Neutrophil (primary cell): ENCODE measurements around the gene CC2D1A.

Source experiments
- H3K27ac ChIP-seq: fragments of 200-600 bp; sonication (generic); 2 replicates; pipeline ENCODE4 v1.5.1; 2016; ENCODE audit warnings: mild to moderate bottlenecking, moderate library complexity
- H3K27me3 ChIP-seq: fragments of 200-600 bp; sonication (generic); 2 replicates; pipeline ENCODE4 v1.6.0; 2016; ENCODE audit warnings: mild to moderate bottlenecking
- H3K36me3 ChIP-seq: fragments of 200-600 bp; sonication (generic); 2 replicates; pipeline ENCODE4 v1.5.1; 2017
- H3K4me1 ChIP-seq, 2 experiments: fragments of 200-600 bp in 1 of 2; sonication (generic) in 1 of 2; 1 replicate in 1 of 2; 2 replicates in 1 of 2; pipeline versions ENCODE4 v1.5.1 to v1.6.1; 2013 to 2016; ENCODE audit warnings: low read depth in 1 of 2, low read length in 1 of 2, mild to moderate bottlenecking in 1 of 2, moderate library complexity in 1 of 2; ENCODE audit not compliant: control insufficient read depth in 1 of 2, insufficient read depth in 1 of 2
- H3K4me3 ChIP-seq, 2 experiments: fragments of 200-600 bp in 1 of 2; sonication (generic) in 1 of 2; 1 replicate in 1 of 2; 2 replicates in 1 of 2; pipeline ENCODE4 v1.5.1; 2013 to 2016; ENCODE audit warnings: low read depth in 1 of 2, low read length in 1 of 2, mild to moderate bottlenecking in 1 of 2, moderate library complexity in 1 of 2
- H3K9me3 ChIP-seq: fragments of 200-600 bp; sonication (generic); 2 replicates; pipeline ENCODE4 v1.5.1; 2016
- TF ChIP-seq, protein P1 (sequence below): fragments of 200-600 bp; sonication (generic); IDR thresholded peaks from 2 replicates; pipeline ENCODE4 v1.5.1; 2016; ENCODE audit warnings: antibody characterized with exemption

The CC2D1A gene

GRCh38 chr19:13880059-13881043 lies 25.6 kb upstream of the CC2D1A start:
- H3K27ac ChIP-seq, result peak overlapping the region; percentile 77
- H3K4me1 ChIP-seq, result peaks cover 35 to 36% of the 10 kb centered on the region in 2 experiments
- H3K4me3 ChIP-seq, result peak overlapping the region; percentile 41 to 49
- TF ChIP-seq, protein P1, sequence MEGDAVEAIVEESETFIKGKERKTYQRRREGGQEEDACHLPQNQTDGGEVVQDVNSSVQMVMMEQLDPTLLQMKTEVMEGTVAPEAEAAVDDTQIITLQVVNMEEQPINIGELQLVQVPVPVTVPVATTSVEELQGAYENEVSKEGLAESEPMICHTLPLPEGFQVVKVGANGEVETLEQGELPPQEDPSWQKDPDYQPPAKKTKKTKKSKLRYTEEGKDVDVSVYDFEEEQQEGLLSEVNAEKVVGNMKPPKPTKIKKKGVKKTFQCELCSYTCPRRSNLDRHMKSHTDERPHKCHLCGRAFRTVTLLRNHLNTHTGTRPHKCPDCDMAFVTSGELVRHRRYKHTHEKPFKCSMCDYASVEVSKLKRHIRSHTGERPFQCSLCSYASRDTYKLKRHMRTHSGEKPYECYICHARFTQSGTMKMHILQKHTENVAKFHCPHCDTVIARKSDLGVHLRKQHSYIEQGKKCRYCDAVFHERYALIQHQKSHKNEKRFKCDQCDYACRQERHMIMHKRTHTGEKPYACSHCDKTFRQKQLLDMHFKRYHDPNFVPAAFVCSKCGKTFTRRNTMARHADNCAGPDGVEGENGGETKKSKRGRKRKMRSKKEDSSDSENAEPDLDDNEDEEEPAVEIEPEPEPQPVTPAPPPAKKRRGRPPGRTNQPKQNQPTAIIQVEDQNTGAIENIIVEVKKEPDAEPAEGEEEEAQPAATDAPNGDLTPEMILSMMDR, result peak; percentile 99
- H3K36me3 ChIP-seq, result no peaks in the 10 kb centered on the region
- H3K9me3 ChIP-seq, result no peaks in the 10 kb centered on the region
- peaks cover 11% of the 10 kb centered on the region for H3K27me3 ChIP-seq

DNA sequence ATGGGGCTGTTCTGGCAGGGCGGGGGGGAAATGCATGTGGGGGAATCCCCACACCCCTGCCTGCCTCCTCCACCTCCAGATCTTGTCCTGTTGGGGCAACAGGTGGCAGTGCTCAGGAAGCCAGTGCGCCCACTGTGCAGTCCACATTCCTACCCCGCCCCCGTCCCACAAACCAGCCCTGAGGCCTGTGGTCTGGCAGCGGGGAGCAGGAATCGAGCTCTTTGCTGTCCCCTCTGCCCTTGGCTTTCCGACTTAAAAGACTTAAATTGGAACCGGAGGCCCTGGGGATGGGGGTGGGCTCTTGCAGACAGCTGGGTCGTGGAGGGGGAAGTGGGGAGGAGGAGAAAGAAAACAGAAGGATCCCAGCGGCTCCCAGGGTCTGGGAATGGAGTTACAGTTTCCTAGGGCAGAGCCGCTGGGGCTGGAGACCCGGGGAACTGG lies 24.7 kb upstream of the CC2D1A start:
- Histone ChIP-seq H3K27ac (peak overlapping the region; percentile 77), H3K36me3 (no peaks in the 10 kb centered on the region), H3K27me3 (peaks cover 19% of the 10 kb centered on the region), H3K4me1 (peaks cover 35 to 36% of the 10 kb centered on the region in 2 experiments), H3K4me3 (peak overlapping the region in 1 of 2 experiments; percentile 41), H3K9me3 (no peaks in the 10 kb centered on the region)
- TF ChIP-seq, protein P1, result no peak

GRCh38 chr19:13881692-13882418 lies 24.1 kb upstream of the CC2D1A start:
- Histone ChIP-seq H3K9me3 (no peaks in the 10 kb centered on the region), H3K27me3 (peaks cover 20% of the 10 kb centered on the region), H3K4me1 (peaks cover 35 to 36% of the 10 kb centered on the region in 2 experiments), H3K4me3 (peak overlapping the region in 1 of 2 experiments; percentile 41), H3K27ac (peak overlapping the region; percentile 77), H3K36me3 (no peaks in the 10 kb centered on the region)
- TF ChIP-seq, protein P1, result no peak

GRCh38 chr19:13882419-13882795 lies 23.6 kb upstream of the CC2D1A start:
- H3K36me3 ChIP-seq, result no peaks in the 10 kb centered on the region
- peaks cover 20% of the 10 kb centered on the region for H3K27me3 ChIP-seq
- peak overlapping the region; percentile 77 for H3K27ac ChIP-seq
- H3K9me3 ChIP-seq, result no peaks in the 10 kb centered on the region
- TF ChIP-seq, protein P1, result no peak
- no peak overlapping the region for H3K4me3 ChIP-seq
- peaks cover 35 to 36% of the 10 kb centered on the region in 2 experiments for H3K4me1 ChIP-seq

DNA sequence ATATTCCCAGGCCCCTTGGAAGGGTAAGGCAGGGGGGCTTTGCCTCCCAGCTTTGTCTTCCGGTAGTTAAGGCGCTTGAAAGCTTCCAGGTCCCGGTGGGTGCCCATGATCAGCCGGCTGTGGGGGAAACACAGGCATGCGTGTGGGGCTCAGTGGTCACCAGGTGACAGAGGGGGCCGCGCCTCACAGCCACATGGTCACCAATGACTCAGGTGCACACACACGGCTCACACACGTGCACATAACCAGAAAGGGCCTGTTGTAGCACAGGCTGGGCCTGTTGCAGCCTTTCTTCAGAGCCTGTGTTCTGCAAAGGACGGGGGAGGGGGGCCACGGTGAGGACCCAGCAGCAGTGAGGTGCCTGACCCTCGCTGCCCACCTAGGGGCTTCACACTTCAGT lies 23.2 kb upstream of the CC2D1A start:
- H3K4me3 ChIP-seq, result no peak overlapping the region
- no peaks in the 10 kb centered on the region for H3K9me3 ChIP-seq
- TF ChIP-seq, protein P1, result no peak
- peak overlapping the region; percentile 77 for H3K27ac ChIP-seq
- H3K27me3 ChIP-seq, result peaks cover 20% of the 10 kb centered on the region
- H3K4me1 ChIP-seq, result peaks cover 35 to 36% of the 10 kb centered on the region in 2 experiments
- H3K36me3 ChIP-seq, result no peaks in the 10 kb centered on the region
